ENCODE results near the gene DRD3. TPM values are rescaled to one million over a fixed set of nuclear protein-coding genes. Genes with fewer than 3 reads are reported as not detected.

The DRD3 gene
- total RNA-seq, 1 donor from 2014 or later = not detected

DNA sequence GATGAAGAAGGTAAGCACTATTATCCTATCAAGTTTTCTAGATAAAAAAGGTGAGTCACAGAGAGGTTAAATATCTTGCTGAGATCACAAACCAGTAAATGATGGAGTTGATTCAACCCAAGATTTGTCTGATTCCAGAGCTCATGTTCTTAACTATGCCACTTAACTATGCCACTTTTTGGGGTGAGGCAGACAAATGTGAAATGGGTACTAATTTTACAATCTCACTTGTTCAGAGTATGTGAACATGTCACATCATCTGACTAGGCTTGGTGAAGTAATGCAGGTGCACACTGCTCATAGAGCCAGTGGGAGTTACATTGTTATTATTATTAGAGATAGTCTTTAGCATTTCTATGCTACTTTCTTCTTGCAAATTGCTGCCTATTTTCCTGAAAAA lies 2.0 kb downstream of the DRD3 start:
- no peaks in the 10 kb centered on the region for H3K36me3 ChIP-seq (ENCODE audit: insufficient read depth, low read length)
- H2AFZ ChIP-seq (ENCODE audit: low read depth, low read length) = no peak overlapping the region
- H3K27ac ChIP-seq (ENCODE audit: low read depth, low read length) = no peak overlapping the region
- no peaks in the 10 kb centered on the region for H3K9me3 ChIP-seq (ENCODE audit: insufficient read depth, low read depth, low read length)
- H3K4me2 ChIP-seq (ENCODE audit: low read length) = no peak overlapping the region
- Mint-ChIP-seq H3K36me3 (ENCODE audit: low read depth, unreplicated experiment) (no peaks in the 10 kb centered on the region), H3K27me3 (ENCODE audit: low read depth, unreplicated experiment) (peaks cover 5% of the 10 kb centered on the region), H3K4me1 (ENCODE audit: low read depth, unreplicated experiment) (no peaks in the 10 kb centered on the region), H3K4me3 (ENCODE audit: unreplicated experiment) (no peak overlapping the region), H3K9me3 (ENCODE audit: unreplicated experiment) (no peaks in the 10 kb centered on the region), H3K27ac (ENCODE audit: unreplicated experiment) (no peak overlapping the region)
- no peak for DNase-seq (ENCODE audit: low read depth)
- peaks cover 15% of the 10 kb centered on the region for H3K27me3 ChIP-seq (ENCODE audit: insufficient read depth, low read length)
- H3K4me1 ChIP-seq (ENCODE audit: insufficient read depth, low read length) = no peaks in the 10 kb centered on the region
- no peaks in the 10 kb centered on the region for H3K79me2 ChIP-seq (ENCODE audit: insufficient read depth, low read length)
- TF ChIP-seq, protein P1, sequence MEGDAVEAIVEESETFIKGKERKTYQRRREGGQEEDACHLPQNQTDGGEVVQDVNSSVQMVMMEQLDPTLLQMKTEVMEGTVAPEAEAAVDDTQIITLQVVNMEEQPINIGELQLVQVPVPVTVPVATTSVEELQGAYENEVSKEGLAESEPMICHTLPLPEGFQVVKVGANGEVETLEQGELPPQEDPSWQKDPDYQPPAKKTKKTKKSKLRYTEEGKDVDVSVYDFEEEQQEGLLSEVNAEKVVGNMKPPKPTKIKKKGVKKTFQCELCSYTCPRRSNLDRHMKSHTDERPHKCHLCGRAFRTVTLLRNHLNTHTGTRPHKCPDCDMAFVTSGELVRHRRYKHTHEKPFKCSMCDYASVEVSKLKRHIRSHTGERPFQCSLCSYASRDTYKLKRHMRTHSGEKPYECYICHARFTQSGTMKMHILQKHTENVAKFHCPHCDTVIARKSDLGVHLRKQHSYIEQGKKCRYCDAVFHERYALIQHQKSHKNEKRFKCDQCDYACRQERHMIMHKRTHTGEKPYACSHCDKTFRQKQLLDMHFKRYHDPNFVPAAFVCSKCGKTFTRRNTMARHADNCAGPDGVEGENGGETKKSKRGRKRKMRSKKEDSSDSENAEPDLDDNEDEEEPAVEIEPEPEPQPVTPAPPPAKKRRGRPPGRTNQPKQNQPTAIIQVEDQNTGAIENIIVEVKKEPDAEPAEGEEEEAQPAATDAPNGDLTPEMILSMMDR (IDR thresholded peaks at IDR 0.05; ENCODE audit: insufficient read depth, low read depth, low read length) = no peak
- no peak for TF ChIP-seq EZH2 (IDR thresholded peaks at IDR 0.05; ENCODE audit: insufficient read depth, low read length)
- H4K20me1 ChIP-seq (ENCODE audit: insufficient read depth, low read length) = no peaks in the 10 kb centered on the region
- no peak overlapping the region for H3K4me3 ChIP-seq (ENCODE audit: insufficient read depth, low read depth, low read length)
- no peak for FAIRE-seq
- H3K9ac ChIP-seq (ENCODE audit: low read length) = no peak overlapping the region

DNA sequence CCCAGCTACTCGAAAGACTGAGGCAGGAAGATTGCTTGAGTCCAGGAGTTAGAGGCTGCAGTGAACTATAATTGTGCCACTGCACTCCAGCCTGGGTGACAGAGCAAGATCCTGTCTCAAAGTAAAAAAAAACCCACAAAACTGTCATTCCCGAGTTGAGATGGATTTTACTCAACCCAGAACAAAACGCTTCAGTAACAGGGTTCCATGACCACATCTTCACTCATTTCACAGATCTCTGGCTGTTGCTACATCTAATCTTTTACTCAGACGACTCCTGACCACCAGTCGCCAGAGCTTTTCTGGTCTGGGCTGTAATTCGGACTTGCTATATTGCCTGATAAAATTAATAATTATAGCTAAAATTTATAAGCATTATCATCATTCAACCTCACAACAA lies 2.4 kb downstream of the DRD3 start:
- peaks cover 11% of the 10 kb centered on the region for H3K27me3 ChIP-seq (ENCODE audit: insufficient read depth, low read length)
- H3K36me3 Mint-ChIP-seq (ENCODE audit: low read depth, unreplicated experiment) = no peaks in the 10 kb centered on the region
- H2AFZ ChIP-seq (ENCODE audit: low read depth, low read length) = no peak overlapping the region
- no peak for DNase-seq (ENCODE audit: low read depth)
- FAIRE-seq = no peak
- no peaks in the 10 kb centered on the region for H3K9me3 Mint-ChIP-seq (ENCODE audit: unreplicated experiment)
- no peaks in the 10 kb centered on the region for H3K79me2 ChIP-seq (ENCODE audit: insufficient read depth, low read length)
- H3K27me3 Mint-ChIP-seq (ENCODE audit: low read depth, unreplicated experiment) = peaks cover 5% of the 10 kb centered on the region
- H4K20me1 ChIP-seq (ENCODE audit: insufficient read depth, low read length) = no peaks in the 10 kb centered on the region
- H3K9me3 ChIP-seq (ENCODE audit: insufficient read depth, low read depth, low read length) = no peaks in the 10 kb centered on the region
- H3K36me3 ChIP-seq (ENCODE audit: insufficient read depth, low read length) = no peaks in the 10 kb centered on the region
- no peak overlapping the region for H3K27ac Mint-ChIP-seq (ENCODE audit: unreplicated experiment)
- no peak overlapping the region for H3K27ac ChIP-seq (ENCODE audit: low read depth, low read length)
- H3K4me3 ChIP-seq (ENCODE audit: insufficient read depth, low read depth, low read length) = no peak overlapping the region
- no peaks in the 10 kb centered on the region for H3K4me1 ChIP-seq (ENCODE audit: insufficient read depth, low read length)
- no peaks in the 10 kb centered on the region for H3K4me1 Mint-ChIP-seq (ENCODE audit: low read depth, unreplicated experiment)
- H3K4me2 ChIP-seq (ENCODE audit: low read length) = no peak overlapping the region
- no peak overlapping the region for H3K9ac ChIP-seq (ENCODE audit: low read length)
- TF ChIP-seq EZH2 (IDR thresholded peaks at IDR 0.05; ENCODE audit: insufficient read depth, low read length) = no peak
- TF ChIP-seq, protein P1 (IDR thresholded peaks at IDR 0.05; ENCODE audit: insufficient read depth, low read depth, low read length) = no peak
- no peak overlapping the region for H3K4me3 Mint-ChIP-seq (ENCODE audit: unreplicated experiment)

DNA sequence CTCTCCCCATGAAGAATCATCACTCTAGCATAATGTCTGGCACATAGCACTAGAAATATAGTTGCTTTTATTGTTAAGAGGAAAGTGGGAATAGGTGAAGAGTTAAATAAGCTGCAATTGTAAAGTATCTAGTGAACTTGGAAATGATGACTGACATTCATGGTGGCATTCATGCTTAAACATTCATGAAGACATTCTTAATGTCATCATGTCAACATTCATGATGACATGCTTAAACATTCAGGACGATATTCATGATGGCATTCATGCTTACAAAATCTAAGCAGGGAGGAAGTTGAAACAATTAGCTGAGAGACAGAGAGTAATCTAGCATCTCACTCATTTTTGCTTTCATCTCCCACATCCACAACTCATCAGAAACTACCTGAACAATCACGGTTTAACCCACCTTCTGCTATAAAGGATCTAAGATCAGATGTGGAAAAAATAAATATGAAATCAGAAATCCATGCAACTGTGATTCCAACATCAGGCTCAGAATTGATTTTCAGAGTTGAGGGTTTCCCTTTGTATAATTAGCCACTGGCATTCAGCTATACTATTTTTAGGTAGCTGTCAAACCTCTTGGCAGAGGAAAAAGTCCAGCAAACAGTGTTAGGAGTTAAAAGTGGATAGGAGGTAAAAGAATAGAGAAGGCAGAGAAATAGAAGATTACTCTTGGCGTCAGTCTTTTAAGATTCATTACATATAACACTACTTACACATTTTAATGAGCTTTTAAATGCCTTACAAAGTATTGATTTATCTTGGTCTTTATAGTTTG lies 3.5 kb downstream of the DRD3 start:
- Histone ChIP-seq H3K79me2 (ENCODE audit: insufficient read depth, low read length) (no peaks in the 10 kb centered on the region), H3K27ac (ENCODE audit: low read depth, low read length) (no peak overlapping the region), H3K4me1 (ENCODE audit: insufficient read depth, low read length) (no peaks in the 10 kb centered on the region), H3K4me2 (ENCODE audit: low read length) (no peak overlapping the region), H4K20me1 (ENCODE audit: insufficient read depth, low read length) (no peaks in the 10 kb centered on the region), H3K36me3 (ENCODE audit: insufficient read depth, low read length) (no peaks in the 10 kb centered on the region), H3K9me3 (ENCODE audit: insufficient read depth, low read depth, low read length) (peaks cover 2% of the 10 kb centered on the region), H3K27me3 (ENCODE audit: insufficient read depth, low read length) (peaks cover 10% of the 10 kb centered on the region), H3K4me3 (ENCODE audit: insufficient read depth, low read depth, low read length) (no peak overlapping the region), H3K9ac (ENCODE audit: low read length) (no peak overlapping the region), H2AFZ (ENCODE audit: low read depth, low read length) (no peak overlapping the region)
- no peak for TF ChIP-seq EZH2 (IDR thresholded peaks at IDR 0.05; ENCODE audit: insufficient read depth, low read length)
- TF ChIP-seq, protein P1 (IDR thresholded peaks at IDR 0.05; ENCODE audit: insufficient read depth, low read depth, low read length) = no peak
- Mint-ChIP-seq H3K27ac (ENCODE audit: unreplicated experiment) (no peak overlapping the region), H3K36me3 (ENCODE audit: low read depth, unreplicated experiment) (no peaks in the 10 kb centered on the region), H3K4me1 (ENCODE audit: low read depth, unreplicated experiment) (no peaks in the 10 kb centered on the region), H3K4me3 (ENCODE audit: unreplicated experiment) (no peak overlapping the region), H3K27me3 (ENCODE audit: low read depth, unreplicated experiment) (peaks cover 9% of the 10 kb centered on the region), H3K9me3 (ENCODE audit: unreplicated experiment) (no peaks in the 10 kb centered on the region)
- FAIRE-seq (peak; percentile 77), DNase-seq (ENCODE audit: low read depth) (no peak)

All from astrocyte (in vitro differentiated cells and primary cell).